ENCODE measurements around the gene VAV2.

DNA sequence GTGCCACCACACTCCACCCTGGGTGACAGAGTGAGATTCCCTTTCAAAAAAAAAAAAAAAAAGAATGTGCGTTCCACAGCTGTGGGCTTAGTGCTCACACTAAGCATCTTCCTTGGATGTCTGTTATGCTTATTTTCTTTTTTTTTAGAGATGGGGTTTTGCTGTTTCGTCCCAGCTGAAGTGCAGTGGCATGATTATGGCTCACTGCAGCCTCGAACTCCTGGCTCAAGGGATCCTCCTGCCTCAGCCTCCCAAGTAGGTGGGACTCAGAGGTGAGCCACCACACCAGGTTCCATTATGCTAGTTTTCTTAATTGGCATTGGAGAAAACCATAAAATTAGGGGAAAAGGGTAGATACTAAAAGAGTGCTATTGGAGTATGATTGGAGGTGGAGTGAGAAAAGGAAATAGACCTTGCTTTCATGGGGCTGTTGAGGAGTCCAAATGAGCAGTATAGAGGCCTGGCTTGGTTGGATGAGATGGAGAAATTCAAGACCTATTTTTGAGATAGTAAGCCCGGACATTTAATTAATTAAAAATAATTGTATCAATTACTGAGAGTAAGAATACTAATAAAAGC is 32.2 kb upstream of the VAV2 start:
- TF ChIP-seq, protein P1, sequence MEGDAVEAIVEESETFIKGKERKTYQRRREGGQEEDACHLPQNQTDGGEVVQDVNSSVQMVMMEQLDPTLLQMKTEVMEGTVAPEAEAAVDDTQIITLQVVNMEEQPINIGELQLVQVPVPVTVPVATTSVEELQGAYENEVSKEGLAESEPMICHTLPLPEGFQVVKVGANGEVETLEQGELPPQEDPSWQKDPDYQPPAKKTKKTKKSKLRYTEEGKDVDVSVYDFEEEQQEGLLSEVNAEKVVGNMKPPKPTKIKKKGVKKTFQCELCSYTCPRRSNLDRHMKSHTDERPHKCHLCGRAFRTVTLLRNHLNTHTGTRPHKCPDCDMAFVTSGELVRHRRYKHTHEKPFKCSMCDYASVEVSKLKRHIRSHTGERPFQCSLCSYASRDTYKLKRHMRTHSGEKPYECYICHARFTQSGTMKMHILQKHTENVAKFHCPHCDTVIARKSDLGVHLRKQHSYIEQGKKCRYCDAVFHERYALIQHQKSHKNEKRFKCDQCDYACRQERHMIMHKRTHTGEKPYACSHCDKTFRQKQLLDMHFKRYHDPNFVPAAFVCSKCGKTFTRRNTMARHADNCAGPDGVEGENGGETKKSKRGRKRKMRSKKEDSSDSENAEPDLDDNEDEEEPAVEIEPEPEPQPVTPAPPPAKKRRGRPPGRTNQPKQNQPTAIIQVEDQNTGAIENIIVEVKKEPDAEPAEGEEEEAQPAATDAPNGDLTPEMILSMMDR (IDR thresholded peaks at IDR 0.05) = no peak
- no peak for TF ChIP-seq POLR2A (IDR thresholded peaks at IDR 0.05)

Data from heart left ventricle (tissue), 13 donors.